IMR-90 (cell line): ENCODE measurements around the gene NEFH. TPM values are rescaled to one million over a fixed set of nuclear protein-coding genes. Genes with fewer than 3 reads are reported as not detected.

Experiments used
- ATAC-seq: fragments of 200-7000 bp; cut with Tn5 transposase; 2 replicates; pipeline ENCODE4 v1.9.1; 2020; ENCODE audit warnings: low read depth, mild to moderate bottlenecking, moderate library complexity
- BruUV-seq: library from RNA; stranded (reverse); fragments of 400-500 nt; replicated peaks from 2 replicates; lab custom pipeline; 2021; lab: Mats Ljungman, UMichigan
- CTCF ChIA-PET: fragments of 300-600 bp; formaldehyde crosslinking; extraction: SDS; loops from one replicate; lab custom pipeline; 2021; ENCODE audit warnings: antibody characterized with exemption; lab: Yijun Ruan, JAX
- POLR2A ChIA-PET: fragments of 300-600 bp; sonication (Branson Sonifier 250); formaldehyde crosslinking; loops from one replicate; lab custom pipeline; 2022; ENCODE audit warnings: antibody characterized with exemption; ENCODE audit not compliant: unreplicated experiment; lab: Charles Lee
- DNase-seq: peaks from one replicate; pipeline ENCODE4 v3.0.0; 2013
- H2AFZ ChIP-seq: replicated peaks from 2 replicates; pipeline ENCODE3; 2013; ENCODE audit warnings: low read length, mild to moderate bottlenecking; ENCODE audit not compliant: poor library complexity
- H2AK5ac ChIP-seq: 2 replicates; pipeline ENCODE4 v1.6.1; 2013; ENCODE audit warnings: low read depth, low read length, inconsistent platforms
- H2AK9ac ChIP-seq: replicated peaks from 2 replicates; pipeline ENCODE3; 2013; ENCODE audit warnings: mild to moderate bottlenecking, low read depth, low read length, moderate library complexity; ENCODE audit not compliant: poor library complexity
- H2BK120ac ChIP-seq: 2 replicates; pipeline ENCODE4 v1.6.1; 2013; ENCODE audit warnings: low read depth, low read length, inconsistent platforms
- H2BK15ac ChIP-seq: 3 replicates; pipeline ENCODE4 v1.6.1; 2013; ENCODE audit warnings: low read depth, low read length, inconsistent platforms
- H2BK20ac ChIP-seq: 2 replicates; pipeline ENCODE4 v1.6.1; 2013; ENCODE audit warnings: low read depth, mild to moderate bottlenecking, inconsistent platforms, low read length, moderate library complexity
- H2BK5ac ChIP-seq: 2 replicates; pipeline ENCODE4 v1.6.1; 2013; ENCODE audit warnings: mild to moderate bottlenecking, low read depth, low read length, inconsistent platforms; ENCODE audit not compliant: poor library complexity, severe bottlenecking
- H3K14ac ChIP-seq: replicated peaks from 2 replicates; pipeline ENCODE4 v1.6.1; 2013; ENCODE audit warnings: low read depth, low read length, inconsistent platforms
- H3K18ac ChIP-seq: 2 replicates; pipeline ENCODE4 v1.6.1; 2013; ENCODE audit warnings: low read depth, low read length, control low read depth
- H3K23ac ChIP-seq: 2 replicates; pipeline ENCODE4 v1.6.1; 2013; ENCODE audit warnings: low read depth, low read length, inconsistent platforms
- H3K27ac ChIP-seq: 2 replicates; pipeline ENCODE4 v1.5.1; 2013; ENCODE audit warnings: mild to moderate bottlenecking, control low read depth, low read length; ENCODE audit not compliant: insufficient read depth
- H3K27me3 ChIP-seq: 2 replicates; pipeline ENCODE4 v1.6.1; 2013; ENCODE audit warnings: low read length; ENCODE audit not compliant: control insufficient read depth, insufficient read depth
- H3K36me3 ChIP-seq: 2 replicates; pipeline ENCODE4 v1.6.1; 2013; ENCODE audit warnings: low read length, mixed read lengths; ENCODE audit not compliant: control insufficient read depth, insufficient read depth
- H3K4ac ChIP-seq: 2 replicates; pipeline ENCODE4 v1.6.1; 2013; ENCODE audit warnings: low read depth, low read length, inconsistent platforms
- H3K4me1 ChIP-seq: 2 replicates; pipeline ENCODE4 v1.6.1; 2013; ENCODE audit warnings: low read length, mixed read lengths; ENCODE audit not compliant: control insufficient read depth, insufficient read depth
- H3K4me2 ChIP-seq: 2 replicates; pipeline ENCODE4 v1.6.1; 2013; ENCODE audit warnings: low read depth, mild to moderate bottlenecking, control low read depth, low read length, moderate library complexity
- H3K4me3 ChIP-seq: 2 replicates; pipeline ENCODE4 v1.5.1; 2013; ENCODE audit warnings: low read depth, mild to moderate bottlenecking, control low read depth, low read length, moderate library complexity; ENCODE audit not compliant: insufficient read depth
- H3K56ac ChIP-seq: 2 replicates; pipeline ENCODE4 v1.6.1; 2013; ENCODE audit warnings: low read length, inconsistent platforms; ENCODE audit not compliant: insufficient read depth; ENCODE audit errors: extremely low read depth
- H3K79me1 ChIP-seq, 2 experiments: 2 replicates each; pipeline ENCODE4 v1.6.1; 2013; ENCODE audit warnings: low read length in 2 of 2, inconsistent platforms in 1 of 2, low read depth in 1 of 2
- H3K9ac ChIP-seq: 2 replicates; pipeline ENCODE4 v1.6.1; 2013; ENCODE audit warnings: low read depth, low read length, control low read depth
- H3K9me1 ChIP-seq: 2 replicates; pipeline ENCODE4 v1.6.1; 2013; ENCODE audit warnings: low read length, inconsistent platforms; ENCODE audit not compliant: insufficient read depth
- H3K9me3 ChIP-seq: 2 replicates; pipeline ENCODE4 v1.6.1; 2013; ENCODE audit warnings: low read length; ENCODE audit not compliant: control insufficient read depth, insufficient read depth
- H4K20me1 ChIP-seq: 2 replicates; pipeline ENCODE4 v1.6.1; 2013; ENCODE audit warnings: low read length, inconsistent platforms; ENCODE audit not compliant: insufficient read depth
- H4K5ac ChIP-seq: 2 replicates; pipeline ENCODE4 v1.6.1; 2013; ENCODE audit warnings: mild to moderate bottlenecking, low read depth, low read length, control low read depth
- H4K8ac ChIP-seq, 2 experiments: 2 replicates each; pipeline ENCODE4 v1.6.1; 2013; ENCODE audit warnings: low read depth in 2 of 2, low read length in 2 of 2, control low read depth in 1 of 2, inconsistent platforms in 1 of 2
- H4K91ac ChIP-seq: 2 replicates; pipeline ENCODE4 v1.6.1; 2013; ENCODE audit warnings: low read depth, low read length, inconsistent platforms; ENCODE audit not compliant: insufficient read depth
- NFE2L2 ChIP-seq: fragments of 150-350 bp; IDR thresholded peaks from 2 replicates; pipeline ENCODE4 v1.6.1; 2016; ENCODE audit warnings: low read depth, mild to moderate bottlenecking, low read length
- WGBS, 2 experiments: methylation state at CpG; one replicate each; pipeline versions ENCODE4 v1.1.5 to v1.1.7; 2013; ENCODE audit warnings: missing lambda C conversion rate in 2 of 2; ENCODE audit not compliant: insufficient read length in 1 of 2; ENCODE audit errors: extremely low coverage in 2 of 2; 5-methylcytosine and 5-hydroxymethylcytosine counted together
- dilution Hi-C: fragments of 300-500 bp; cut with HindIII; formaldehyde crosslinking; loops from one replicate; pipeline ENCODE4 v1.14.3; 2018; ENCODE audit warnings: low sequenced_read_pairs; ENCODE audit not compliant: unreplicated experiment
- in situ Hi-C: fragments of 300-500 bp; cut with MboI; formaldehyde crosslinking; loops from 3 replicates; pipeline ENCODE4 v1.14.3; 2019; ENCODE audit warnings: low sequenced_read_pairs, inconsistent platforms, mixed read lengths
- intact Hi-C: fragments of 100-400 bp; cut with micrococcal nuclease; formaldehyde crosslinking; loops from 2 replicates; pipeline ENCODE4 v1.10.0; 2022
- polyA plus RNA-seq, 3 experiments: library from polyadenylated mRNA; depleted of rRNA; stranded (reverse); fragments of >200 nt; gene quantifications; 2 replicates each; pipeline ENCODE4 v1.2.3, GENCODE V29; 2012; ENCODE audit warnings: low replicate concordance in 1 of 3
- total RNA-seq: library from RNA; depleted of rRNA; stranded (reverse); fragments of >200 nt; gene quantifications from 2 replicates; pipeline ENCODE4 v1.2.3, GENCODE V29; 2012
- TF ChIP-seq, protein P1 (sequence below): fragments of 150-350 bp; IDR thresholded peaks from 2 replicates; pipeline ENCODE4 v1.6.1; 2017; ENCODE audit warnings: mild to moderate bottlenecking, antibody characterized with exemption, low read length, low read depth
- TF ChIP-seq, protein P2 (sequence below): conservative IDR thresholded peaks from 2 replicates; pipeline ENCODE4 v1.5.1; 2012; ENCODE audit warnings: mild to moderate bottlenecking, low read depth, low read length, improper control_type of control experiment

NEFH gene
- total and polyA plus RNA-seq, 2 of the 4 experiments (the other 2 are of a cell fraction) = 1.3 to 2.9 TPM

GRCh38 chr22:29443861-29444792, 35.9 kb upstream of the NEFH start:
- Histone ChIP-seq H3K23ac (no peak overlapping the region), H2BK120ac (no peak overlapping the region), H2BK20ac (no peak overlapping the region), H4K20me1 (no peaks in the 10 kb centered on the region), H3K9ac (no peak overlapping the region), H3K36me3 (no peaks in the 10 kb centered on the region), H2AK5ac (no peak overlapping the region), H3K14ac (no peak overlapping the region; the same call in 1 of the 2 replicates), H3K9me1 (no peaks in the 10 kb centered on the region), H3K79me1 (no peaks in the 10 kb centered on the region), H3K27me3 (peaks cover 18% of the 10 kb centered on the region), H4K91ac (no peak overlapping the region), H3K4me1 (no peaks in the 10 kb centered on the region; the same call in 1 of the 2 replicates), H4K5ac (no peak overlapping the region), H3K4me2 (no peak overlapping the region), H3K4ac (no peak overlapping the region), H2BK5ac (no peak overlapping the region), H3K27ac (no peak overlapping the region), H2AFZ (no peak overlapping the region), H3K4me3 (no peak overlapping the region), H3K18ac (no peak overlapping the region), H2BK15ac (no peak overlapping the region), H4K8ac (no peak overlapping the region), H3K9me3 (no peaks in the 10 kb centered on the region), H3K56ac (no peak overlapping the region), H2AK9ac (no peak overlapping the region)
- WGBS, 2 experiments = 49% methylated on average over 5 of the region's 14 CpGs; no CpG with 5 or more reads in 1 of the 2 experiments
- intact Hi-C loops (no loop called here), in situ Hi-C loops (no loop called here), dilution Hi-C loops (no loop called here)
- TF ChIP-seq, protein P1, sequence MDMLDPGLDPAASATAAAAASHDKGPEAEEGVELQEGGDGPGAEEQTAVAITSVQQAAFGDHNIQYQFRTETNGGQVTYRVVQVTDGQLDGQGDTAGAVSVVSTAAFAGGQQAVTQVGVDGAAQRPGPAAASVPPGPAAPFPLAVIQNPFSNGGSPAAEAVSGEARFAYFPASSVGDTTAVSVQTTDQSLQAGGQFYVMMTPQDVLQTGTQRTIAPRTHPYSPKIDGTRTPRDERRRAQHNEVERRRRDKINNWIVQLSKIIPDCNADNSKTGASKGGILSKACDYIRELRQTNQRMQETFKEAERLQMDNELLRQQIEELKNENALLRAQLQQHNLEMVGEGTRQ = no peak
- TF ChIP-seq, protein P2, sequence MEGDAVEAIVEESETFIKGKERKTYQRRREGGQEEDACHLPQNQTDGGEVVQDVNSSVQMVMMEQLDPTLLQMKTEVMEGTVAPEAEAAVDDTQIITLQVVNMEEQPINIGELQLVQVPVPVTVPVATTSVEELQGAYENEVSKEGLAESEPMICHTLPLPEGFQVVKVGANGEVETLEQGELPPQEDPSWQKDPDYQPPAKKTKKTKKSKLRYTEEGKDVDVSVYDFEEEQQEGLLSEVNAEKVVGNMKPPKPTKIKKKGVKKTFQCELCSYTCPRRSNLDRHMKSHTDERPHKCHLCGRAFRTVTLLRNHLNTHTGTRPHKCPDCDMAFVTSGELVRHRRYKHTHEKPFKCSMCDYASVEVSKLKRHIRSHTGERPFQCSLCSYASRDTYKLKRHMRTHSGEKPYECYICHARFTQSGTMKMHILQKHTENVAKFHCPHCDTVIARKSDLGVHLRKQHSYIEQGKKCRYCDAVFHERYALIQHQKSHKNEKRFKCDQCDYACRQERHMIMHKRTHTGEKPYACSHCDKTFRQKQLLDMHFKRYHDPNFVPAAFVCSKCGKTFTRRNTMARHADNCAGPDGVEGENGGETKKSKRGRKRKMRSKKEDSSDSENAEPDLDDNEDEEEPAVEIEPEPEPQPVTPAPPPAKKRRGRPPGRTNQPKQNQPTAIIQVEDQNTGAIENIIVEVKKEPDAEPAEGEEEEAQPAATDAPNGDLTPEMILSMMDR = no peak
- no peak for TF ChIP-seq NFE2L2
- ChIA-PET CTCF (no interaction called here), POLR2A (no interaction called here)
- ATAC-seq = no peak
- DNase-seq = no peak
- BruUV-seq = no TSS peak
